Stimulated activated CD4-positive, alpha-beta T cell treated with anti-CD3 and anti-CD28 coated beads, TNF-alpha, amount 100 ng/mL, for 48 hours (primary cell): ENCODE data around the gene TMEM170A.
A peak's percentile ranks its signal among the peaks of the same experiment; 100 is the strongest.
"Not testable (repeated sequence)": the region's sequence is repeated elsewhere in the genome, so short reads cannot be mapped to it uniquely, and the experiment has no call there.

Experiments used
- DNase-seq, 3 donors: peaks; one replicate each; pipeline ENCODE4 v3.0.0-alpha.2; 2020; ENCODE audit warnings: low read depth in 3 of 3

Gene TMEM170A

GRCh38 chr16:75464122-75464918 lies at the start of gene TMEM170A:
Gene TMEM170A, minus strand, starts transcription at chr16:75464689. Its CDS starts 89 bp downstream, at chr16:75464600.
- DNase-seq: peak; percentile 98 to 99 (median 99)

- DNase-seq: no peak
Observed at GRCh38 chr16:75506574-75506973, 42.1 kb upstream of the TMEM170A start.

GRCh38 chr16:75506107-75506506 lies 41.6 kb upstream of the TMEM170A start:
- DNase-seq: no peak

GRCh38 chr16:75503801-75504200 lies 39.3 kb upstream of the TMEM170A start:
- DNase-seq: no peak

GRCh38 chr16:75502916-75503605 lies 38.6 kb upstream of the TMEM170A start:
- DNase-seq: no peak

GRCh38 chr16:75501820-75502219 lies 37.3 kb upstream of the TMEM170A start:
- DNase-seq: not testable (repeated sequence)

GRCh38 chr16:75501359-75501758 lies 36.9 kb upstream of the TMEM170A start:
- DNase-seq: no peak

GRCh38 chr16:75498605-75499322 lies 34.3 kb upstream of the TMEM170A start:
- not testable (repeated sequence) for DNase-seq

GRCh38 chr16:75497558-75497957 lies 33.1 kb upstream of the TMEM170A start:
- DNase-seq: no peak

GRCh38 chr16:75495076-75495674 lies 30.7 kb upstream of the TMEM170A start, which contains the start of gene CHST6:
Gene CHST6, minus strand, starts transcription at chr16:75495441. Its CDS starts 15,613 bp downstream, at chr16:75479828.
- DNase-seq: no peak

GRCh38 chr16:75494661-75495075 lies 30.2 kb upstream of the TMEM170A start:
- DNase-seq: no peak

GRCh38 chr16:75494184-75494583 lies 29.7 kb upstream of the TMEM170A start:
- DNase-seq: no peak

- DNase-seq: no peak
Observed at GRCh38 chr16:75491876-75492275, 27.4 kb upstream of the TMEM170A start.

GRCh38 chr16:75488322-75488721 lies 23.8 kb upstream of the TMEM170A start:
- no peak for DNase-seq

GRCh38 chr16:75486676-75487313 lies 22.3 kb upstream of the TMEM170A start:
- DNase-seq: no peak

GRCh38 chr16:75486014-75486675 lies 21.7 kb upstream of the TMEM170A start:
- no peak for DNase-seq

GRCh38 chr16:75485230-75486013 lies 20.9 kb upstream of the TMEM170A start:
- DNase-seq: no peak

- DNase-seq: no peak
Observed at GRCh38 chr16:75483222-75483621, 18.7 kb upstream of the TMEM170A start.

- no peak for DNase-seq
Observed at GRCh38 chr16:75482434-75483205, 18.1 kb upstream of the TMEM170A start.
